Neuron (in vitro differentiated cells): ENCODE data around the gene RAPGEF1.

Experiments
- H2AFZ ChIP-seq: one replicate; pipeline ENCODE4 v1.6.1; 2013; ENCODE audit warnings: low read depth, mild to moderate bottlenecking, inconsistent platforms, low read length, moderate library complexity
- H3K27me3 ChIP-seq: one replicate; pipeline ENCODE4 v1.6.1; 2013; ENCODE audit warnings: low read length; ENCODE audit not compliant: insufficient read depth
- H3K36me3 ChIP-seq: one replicate; pipeline ENCODE4 v1.6.1; 2013; ENCODE audit warnings: low read length; ENCODE audit not compliant: insufficient read depth
- H3K4me1 ChIP-seq: one replicate; pipeline ENCODE4 v1.6.1; 2013; ENCODE audit warnings: low read length; ENCODE audit not compliant: insufficient read depth
- H3K4me3 ChIP-seq: 2 replicates; pipeline ENCODE4 v1.5.1; 2013; ENCODE audit warnings: mild to moderate bottlenecking, low read length, moderate library complexity
- H3K9me3 ChIP-seq: one replicate; pipeline ENCODE4 v1.6.1; 2013; ENCODE audit warnings: low read length

RAPGEF1 gene

GRCh38 chr9:131627648-131628458 is 112.0 kb downstream of the RAPGEF1 start:
- H3K9me3 ChIP-seq, result no peaks in the 10 kb centered on the region
- no peaks in the 10 kb centered on the region for H3K4me1 ChIP-seq
- no peak overlapping the region for H2AFZ ChIP-seq
- H3K27me3 ChIP-seq, result no peaks in the 10 kb centered on the region
- peaks cover 19% of the 10 kb centered on the region for H3K36me3 ChIP-seq
- no peak overlapping the region for H3K4me3 ChIP-seq

GRCh38 chr9:131627326-131627647 is 112.6 kb downstream of the RAPGEF1 start:
- no peaks in the 10 kb centered on the region for H3K9me3 ChIP-seq
- H3K27me3 ChIP-seq, result no peaks in the 10 kb centered on the region
- no peak overlapping the region for H2AFZ ChIP-seq
- H3K36me3 ChIP-seq, result peaks cover 25% of the 10 kb centered on the region
- H3K4me1 ChIP-seq, result no peaks in the 10 kb centered on the region
- no peak overlapping the region for H3K4me3 ChIP-seq

GRCh38 chr9:131625790-131626670 is 113.8 kb downstream of the RAPGEF1 start:
- Histone ChIP-seq H2AFZ (no peak overlapping the region), H3K4me3 (no peak overlapping the region), H3K9me3 (no peaks in the 10 kb centered on the region), H3K36me3 (peaks cover 37% of the 10 kb centered on the region), H3K27me3 (no peaks in the 10 kb centered on the region), H3K4me1 (no peaks in the 10 kb centered on the region)

- Histone ChIP-seq H3K36me3 (peaks cover 42% of the 10 kb centered on the region), H3K4me3 (no peak overlapping the region), H2AFZ (no peak overlapping the region), H3K9me3 (no peaks in the 10 kb centered on the region), H3K4me1 (no peaks in the 10 kb centered on the region), H3K27me3 (no peaks in the 10 kb centered on the region)
Observed at GRCh38 chr9:131625508-131625787, 114.4 kb downstream of the RAPGEF1 start.

- Histone ChIP-seq H3K4me3 (no peak overlapping the region), H3K4me1 (no peaks in the 10 kb centered on the region), H2AFZ (no peak overlapping the region), H3K36me3 (peaks cover 43% of the 10 kb centered on the region), H3K9me3 (no peaks in the 10 kb centered on the region), H3K27me3 (no peaks in the 10 kb centered on the region)
Observed at GRCh38 chr9:131624636-131625507, 115.0 kb downstream of the RAPGEF1 start.

GRCh38 chr9:131623655-131624330 is 116.1 kb downstream of the RAPGEF1 start:
- no peaks in the 10 kb centered on the region for H3K4me1 ChIP-seq
- H3K4me3 ChIP-seq, result no peak overlapping the region
- H3K27me3 ChIP-seq, result no peaks in the 10 kb centered on the region
- H3K36me3 ChIP-seq, result peaks cover 54% of the 10 kb centered on the region
- no peak overlapping the region for H2AFZ ChIP-seq
- H3K9me3 ChIP-seq, result no peaks in the 10 kb centered on the region

- H2AFZ ChIP-seq, result no peak overlapping the region
Observed at GRCh38 chr9:131622523-131622922, 117.4 kb downstream of the RAPGEF1 start.

GRCh38 chr9:131621551-131622358 is 118.1 kb downstream of the RAPGEF1 start:
- H3K36me3 ChIP-seq, result peaks cover 64% of the 10 kb centered on the region
- no peak overlapping the region for H2AFZ ChIP-seq
- no peaks in the 10 kb centered on the region for H3K27me3 ChIP-seq
- H3K4me1 ChIP-seq, result no peaks in the 10 kb centered on the region
- no peak overlapping the region for H3K4me3 ChIP-seq
- H3K9me3 ChIP-seq, result no peaks in the 10 kb centered on the region

More at GRCh38 chr9:131622523-131622922, 117.4 kb downstream of the RAPGEF1 start:
- no peak overlapping the region for H3K4me3 ChIP-seq
- peaks cover 59% of the 10 kb centered on the region for H3K36me3 ChIP-seq
- no peaks in the 10 kb centered on the region for H3K9me3 ChIP-seq
- no peaks in the 10 kb centered on the region for H3K27me3 ChIP-seq
- H3K4me1 ChIP-seq, result no peaks in the 10 kb centered on the region

GRCh38 chr9:131620764-131621520 is 118.9 kb downstream of the RAPGEF1 start:
- Histone ChIP-seq H2AFZ (no peak overlapping the region), H3K36me3 (peaks cover 67% of the 10 kb centered on the region), H3K4me3 (no peak overlapping the region), H3K27me3 (no peaks in the 10 kb centered on the region), H3K4me1 (no peaks in the 10 kb centered on the region), H3K9me3 (no peaks in the 10 kb centered on the region)

GRCh38 chr9:131619680-131620079 is 120.2 kb downstream of the RAPGEF1 start:
- H2AFZ ChIP-seq, result no peak overlapping the region
- H3K27me3 ChIP-seq, result no peaks in the 10 kb centered on the region
- peaks cover 65% of the 10 kb centered on the region for H3K36me3 ChIP-seq
- no peaks in the 10 kb centered on the region for H3K9me3 ChIP-seq
- no peak overlapping the region for H3K4me3 ChIP-seq
- H3K4me1 ChIP-seq, result no peaks in the 10 kb centered on the region

- H2AFZ ChIP-seq, result no peak overlapping the region
- no peak overlapping the region for H3K4me3 ChIP-seq
- peaks cover 64% of the 10 kb centered on the region for H3K36me3 ChIP-seq
- H3K27me3 ChIP-seq, result no peaks in the 10 kb centered on the region
- H3K9me3 ChIP-seq, result no peaks in the 10 kb centered on the region
- no peaks in the 10 kb centered on the region for H3K4me1 ChIP-seq
Observed at GRCh38 chr9:131618785-131619184, 121.1 kb downstream of the RAPGEF1 start.
